Colonic mucosa (tissue), 4 donors: ENCODE results near the gene TMEM196. TPM values are rescaled to one million over a fixed set of nuclear protein-coding genes. Genes with fewer than 3 reads are reported as not detected.
A peak's percentile ranks its signal among the peaks of the same experiment; 100 is the strongest.

Source experiments
- DNase-seq: peaks from one replicate; pipeline ENCODE4 v3.0.0-alpha.2; 2020
- H3K27ac ChIP-seq: fragments of 200-600 bp; one replicate; pipeline ENCODE4 v1.8.0; 2021
- H3K27me3 ChIP-seq: fragments of 200-600 bp; one replicate; pipeline ENCODE4 v1.8.0; 2021
- H3K36me3 ChIP-seq: fragments of 200-600 bp; one replicate; pipeline ENCODE4 v1.8.0; 2021
- H3K4me1 ChIP-seq: fragments of 200-600 bp; one replicate; pipeline ENCODE4 v1.8.0; 2021; ENCODE audit warnings: mild to moderate bottlenecking
- H3K4me3 ChIP-seq: fragments of 200-600 bp; one replicate; pipeline ENCODE4 v1.8.0; 2021
- H3K9ac ChIP-seq, 2 donors: one replicate each; pipeline ENCODE4 v1.7.0; 2013; ENCODE audit warnings: control low read depth in 2 of 2, low read depth in 2 of 2, low read length in 2 of 2
- H3K9me3 ChIP-seq: fragments of 200-600 bp; one replicate; pipeline ENCODE4 v1.8.0; 2021
- intact Hi-C: fragments of 100-400 bp; cut with DNase I; formaldehyde crosslinking; loops from one replicate; pipeline ENCODE4 v1.14.1; 2022
- total RNA-seq, 2 donors: library from RNA; stranded (reverse); fragmentation: NEBNext Ultra II Directional in 1 of 2; extraction: Animal tissue kit (Norgen Biotek cat#: 25700) in 1 of 2; gene quantifications; one replicate each; pipeline ENCODE4 v1.2.1, GENCODE V29; 2021
- TF ChIP-seq, protein P1 (sequence below): fragments of 200-600 bp; IDR thresholded peaks from one replicate; pipeline ENCODE4 v1.8.0; 2022; ENCODE audit warnings: antibody characterized with exemption, mild to moderate bottlenecking
- donor health status: healthy.
- donor health status: DM: no; HTN: no; CAD: no.
- donor health status: DM: no; HTN: no; CAD: no.

The TMEM196 gene
- total RNA-seq, 2 donors from 2014 or later, result not detected

DNA sequence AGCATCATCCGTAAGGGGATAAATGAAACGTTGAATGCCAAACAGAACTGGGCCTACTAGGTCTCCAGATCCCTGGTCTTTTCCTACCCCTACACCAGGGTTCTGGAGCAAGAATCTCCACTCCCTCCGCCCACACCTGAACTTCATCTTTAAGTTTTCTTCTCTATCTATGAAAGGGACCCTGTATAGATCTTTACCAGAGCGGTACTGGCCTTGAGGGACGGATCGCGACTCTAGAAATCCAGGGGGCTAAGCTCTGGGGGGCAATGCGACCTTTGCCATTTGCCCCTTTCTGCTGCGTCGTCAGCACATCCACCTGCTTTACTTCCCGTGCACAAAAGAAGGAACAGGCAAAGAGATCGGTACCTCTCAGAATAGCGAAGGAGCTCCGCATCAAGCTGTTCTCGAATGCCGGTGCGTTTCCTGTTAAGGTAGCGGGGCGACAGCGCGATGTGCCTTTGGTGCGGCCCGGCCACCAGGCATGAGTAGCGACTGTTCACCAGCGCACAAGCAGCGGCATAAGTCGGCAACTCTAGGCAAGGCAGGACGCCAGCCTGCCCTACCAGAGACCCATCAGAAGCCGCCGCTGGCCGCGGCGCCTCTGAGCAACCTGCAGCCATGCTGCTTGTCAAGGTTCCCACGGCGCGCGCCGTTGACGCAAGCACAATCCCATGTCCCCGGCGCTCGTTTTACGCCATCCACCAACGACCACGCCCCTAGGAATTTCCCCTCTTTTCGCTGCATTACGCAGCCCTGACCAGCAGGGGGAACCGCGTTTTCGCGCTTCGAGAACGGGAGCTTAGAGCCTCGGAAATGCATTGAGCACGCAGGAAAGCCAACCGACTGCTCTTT is 64.8 kb downstream of the TMEM196 start, which contains the start of gene POLR1F:
Gene POLR1F, minus strand, starts transcription at position 641 of the 852 bp plus-strand sequence. Its CDS starts 21 bp downstream, at position 620.
- intact Hi-C loops, result no loop called here
- Histone ChIP-seq H3K27ac (no peak within 1 kb of the TSS), H3K36me3 (no peaks in the 10 kb centered on the region), H3K4me1 (no peaks in the 10 kb centered on the region), H3K27me3 (no peaks in the 10 kb centered on the region), H3K9ac (peak within 1 kb of the TSS; percentile 74 to 86), H3K9me3 (no peaks in the 10 kb centered on the region), H3K4me3 (peak within 1 kb of the TSS; percentile 90)
- TF ChIP-seq, protein P1, sequence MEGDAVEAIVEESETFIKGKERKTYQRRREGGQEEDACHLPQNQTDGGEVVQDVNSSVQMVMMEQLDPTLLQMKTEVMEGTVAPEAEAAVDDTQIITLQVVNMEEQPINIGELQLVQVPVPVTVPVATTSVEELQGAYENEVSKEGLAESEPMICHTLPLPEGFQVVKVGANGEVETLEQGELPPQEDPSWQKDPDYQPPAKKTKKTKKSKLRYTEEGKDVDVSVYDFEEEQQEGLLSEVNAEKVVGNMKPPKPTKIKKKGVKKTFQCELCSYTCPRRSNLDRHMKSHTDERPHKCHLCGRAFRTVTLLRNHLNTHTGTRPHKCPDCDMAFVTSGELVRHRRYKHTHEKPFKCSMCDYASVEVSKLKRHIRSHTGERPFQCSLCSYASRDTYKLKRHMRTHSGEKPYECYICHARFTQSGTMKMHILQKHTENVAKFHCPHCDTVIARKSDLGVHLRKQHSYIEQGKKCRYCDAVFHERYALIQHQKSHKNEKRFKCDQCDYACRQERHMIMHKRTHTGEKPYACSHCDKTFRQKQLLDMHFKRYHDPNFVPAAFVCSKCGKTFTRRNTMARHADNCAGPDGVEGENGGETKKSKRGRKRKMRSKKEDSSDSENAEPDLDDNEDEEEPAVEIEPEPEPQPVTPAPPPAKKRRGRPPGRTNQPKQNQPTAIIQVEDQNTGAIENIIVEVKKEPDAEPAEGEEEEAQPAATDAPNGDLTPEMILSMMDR, result peak; percentile 84
- DNase-seq, result peak; percentile 96

DNA sequence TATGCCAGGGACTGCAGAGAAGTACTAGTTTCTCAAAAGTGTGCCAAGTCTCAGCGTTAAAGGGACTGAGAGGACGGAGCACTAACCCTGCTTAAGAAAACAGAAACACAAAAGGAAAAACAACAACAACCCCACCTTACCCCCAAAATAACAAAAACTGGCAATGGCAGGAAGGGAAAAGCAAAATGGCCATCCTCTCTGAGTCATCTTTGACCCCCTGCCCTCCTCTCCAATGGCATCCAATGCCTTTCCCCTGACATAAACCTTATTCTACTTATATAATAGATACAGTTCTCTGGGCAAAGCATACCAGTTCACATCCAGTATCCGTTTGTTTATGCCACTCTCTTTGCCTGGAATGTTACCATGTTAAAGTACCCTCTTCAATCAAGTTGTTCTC is 66.2 kb downstream of the TMEM196 start:
- peak overlapping the region; percentile 90 for H3K4me3 ChIP-seq
- DNase-seq, result no peak
- no peak overlapping the region for H3K27ac ChIP-seq
- no peaks in the 10 kb centered on the region for H3K4me1 ChIP-seq
- no peak overlapping the region for H3K9ac ChIP-seq
- H3K27me3 ChIP-seq, result no peaks in the 10 kb centered on the region
- H3K36me3 ChIP-seq, result no peaks in the 10 kb centered on the region
- intact Hi-C loops, result no loop called here
- H3K9me3 ChIP-seq, result no peaks in the 10 kb centered on the region
- TF ChIP-seq, protein P1, result no peak

DNA sequence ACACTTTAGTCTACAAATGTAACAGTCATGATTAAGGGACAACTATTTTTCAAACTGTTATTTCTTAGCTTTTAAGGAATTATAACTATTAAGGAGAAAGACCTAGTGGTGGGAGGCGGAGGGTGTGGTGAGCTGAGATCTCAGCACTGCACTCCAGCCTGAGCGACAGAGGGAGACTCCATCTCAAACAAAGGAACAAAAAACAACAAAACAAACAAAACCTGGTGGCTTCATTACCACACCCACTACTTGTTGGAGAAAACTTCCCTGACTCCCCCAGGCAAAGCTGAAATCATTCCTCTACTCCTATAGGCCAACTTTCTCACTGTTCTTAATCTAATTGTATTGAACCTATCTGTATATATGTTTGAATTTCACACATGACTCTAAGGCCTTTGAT is 67.8 kb downstream of the TMEM196 start:
- TF ChIP-seq, protein P1, result no peak
- no peak overlapping the region for H3K27ac ChIP-seq
- H3K9ac ChIP-seq, result no peak overlapping the region
- no peak overlapping the region for H3K4me3 ChIP-seq
- no peak for DNase-seq
- no peaks in the 10 kb centered on the region for H3K4me1 ChIP-seq
- no peaks in the 10 kb centered on the region for H3K9me3 ChIP-seq
- H3K27me3 ChIP-seq, result no peaks in the 10 kb centered on the region
- no peaks in the 10 kb centered on the region for H3K36me3 ChIP-seq
- intact Hi-C loops, result no loop called here

DNA sequence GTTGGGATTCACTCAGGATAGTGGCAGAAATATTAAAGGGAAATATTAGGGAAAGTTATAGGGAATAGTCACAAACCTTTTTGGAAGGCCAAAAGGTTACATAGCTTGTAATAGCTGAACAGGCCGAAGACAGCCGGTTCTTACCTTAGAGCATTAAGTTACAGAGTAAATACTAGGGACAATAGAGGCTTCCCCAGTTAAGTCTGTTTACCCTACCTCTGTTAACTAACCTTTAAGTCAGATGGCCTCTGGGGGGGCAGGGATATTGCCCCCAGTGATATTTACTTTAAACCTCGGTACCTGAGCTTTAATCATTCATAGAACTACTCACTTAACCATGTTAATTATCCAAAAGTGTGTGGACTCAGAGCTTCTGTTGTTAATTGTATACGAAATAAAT is 71.9 kb downstream of the TMEM196 start:
- no peak overlapping the region for H3K9ac ChIP-seq
- H3K4me1 ChIP-seq, result no peaks in the 10 kb centered on the region
- intact Hi-C loops, result no loop called here
- TF ChIP-seq, protein P1, result no peak
- no peak for DNase-seq
- H3K9me3 ChIP-seq, result no peaks in the 10 kb centered on the region
- H3K27ac ChIP-seq, result no peak overlapping the region
- no peaks in the 10 kb centered on the region for H3K36me3 ChIP-seq
- H3K27me3 ChIP-seq, result no peaks in the 10 kb centered on the region
- H3K4me3 ChIP-seq, result no peak overlapping the region

DNA sequence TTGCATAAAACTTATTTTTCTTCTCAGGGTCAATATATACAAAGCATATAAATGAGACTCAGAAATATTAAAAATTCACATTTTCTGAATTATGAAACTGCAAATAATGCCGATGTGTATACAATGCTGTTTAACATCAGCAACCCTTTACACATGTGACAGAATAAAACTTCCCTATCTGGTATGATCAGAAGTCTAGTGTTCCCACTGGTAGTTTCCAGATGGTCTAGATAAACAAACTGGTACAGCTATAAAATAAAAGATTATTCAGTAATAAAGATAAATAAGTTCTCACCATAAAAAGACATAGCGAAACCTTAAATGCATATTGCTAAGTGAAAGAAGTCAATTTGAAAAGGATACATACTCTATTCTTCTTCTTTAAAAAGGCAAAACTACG is 72.5 kb downstream of the TMEM196 start:
- H3K9ac ChIP-seq, result no peak overlapping the region
- H3K27ac ChIP-seq, result no peak overlapping the region
- intact Hi-C loops, result no loop called here
- no peak overlapping the region for H3K4me3 ChIP-seq
- TF ChIP-seq, protein P1, result no peak
- no peaks in the 10 kb centered on the region for H3K36me3 ChIP-seq
- DNase-seq, result no peak
- no peaks in the 10 kb centered on the region for H3K9me3 ChIP-seq
- no peaks in the 10 kb centered on the region for H3K27me3 ChIP-seq
- H3K4me1 ChIP-seq, result no peaks in the 10 kb centered on the region
